ENCODE measurements around the gene SEC62. TPM values are rescaled to one million over a fixed set of nuclear protein-coding genes. Genes with fewer than 3 reads are reported as not detected.

The SEC62 gene
- total and polyA plus RNA-seq, 9 of the 15 experiments (the other 6 are each of a cell fraction or from before 2014, with no cell fraction given), result 34.5 to 152 (median 51.8) TPM

- TF ChIP-seq AFF4 (CRISPR knock-in tag; IDR thresholded peaks at IDR 0.05), result no peak
- no peak for TF ChIP-seq ZBTB26 (CRISPR knock-in tag; IDR thresholded peaks at IDR 0.05)
- TF ChIP-seq BCLAF1 (IDR thresholded peaks at IDR 0.05; ENCODE audit: borderline replicate concordance in 1 of 2, control insufficient read depth in 1 of 2, low read depth in 2 of 2, low read length in 1 of 2), result no peak
- TF ChIP-seq RERE (CRISPR knock-in tag; IDR thresholded peaks at IDR 0.05; ENCODE audit: borderline replicate concordance), result no peak
- TF ChIP-seq NCOA4 (IDR thresholded peaks at IDR 0.05; ENCODE audit: partially characterized antibody), result no peak
- TF ChIP-seq BRD4 (IDR thresholded peaks at IDR 0.05), result no peak
- no peak for TF ChIP-seq GATAD2B (IDR thresholded peaks at IDR 0.05; ENCODE audit: borderline replicate concordance)
- peak; percentile 50; the same call in 1 of the 2 replicates for TF ChIP-seq ZNF766 (CRISPR knock-in tag; conservative IDR thresholded peaks at IDR 0.05)
- no peak for TF ChIP-seq C11orf30 (IDR thresholded peaks at IDR 0.05; ENCODE audit: low read depth)
- TF ChIP-seq ZBTB7A (IDR thresholded peaks at IDR 0.05; ENCODE audit: borderline replicate concordance, control insufficient read depth, low read depth, low read length), result 0 out of 2 replicates have a peak, but pooled peaks have one; percentile 32
- TF ChIP-seq MAFG (tag; conservative IDR thresholded peaks at IDR 0.05), result no peak
Measured at GRCh38 chr3:169966951-169967915, 626 bp downstream of the SEC62 start (continued).
